SH-SY5Y (cell line): ENCODE measurements around the gene NUMA1.

Source experiments
- GATA2 ChIP-seq: IDR thresholded peaks from 2 replicates; pipeline ENCODE4 v1.6.1; 2011; ENCODE audit warnings: mild to moderate bottlenecking, low read depth, low read length
- GATA3 ChIP-seq: IDR thresholded peaks from 2 replicates; pipeline ENCODE4 v1.6.1; 2011; ENCODE audit warnings: low read depth, mild to moderate bottlenecking, low read length, moderate library complexity

- TF ChIP-seq GATA2 (no peak), GATA3 (no peak)
These were observed 38.9 kb upstream of the NUMA1 start for GRCh38 chr11:72119198-72119597.
